Stimulated activated CD4-positive, alpha-beta T cell treated with anti-CD3 and anti-CD28 coated beads, TNF-alpha, amount 100 ng/mL, for 1 hour (primary cell): ENCODE data around the gene WASHC2A.
"Not testable (repeated sequence)": the region's sequence is repeated elsewhere in the genome, so short reads cannot be mapped to it uniquely, and the experiment has no call there.

ENCODE experiments used
- DNase-seq, 3 donors: peaks; one replicate each; pipeline ENCODE4 v3.0.0-alpha.2; 2020; ENCODE audit warnings: low read depth in 3 of 3, low spot score in 1 of 3

Gene WASHC2A

GRCh38 chr10:50059946-50060345, 7.8 kb upstream of the WASHC2A start:
- DNase-seq, result not testable (repeated sequence)

- DNase-seq, result not testable (repeated sequence)
Measured at GRCh38 chr10:50061548-50061947, 6.2 kb upstream of the WASHC2A start.

DNA sequence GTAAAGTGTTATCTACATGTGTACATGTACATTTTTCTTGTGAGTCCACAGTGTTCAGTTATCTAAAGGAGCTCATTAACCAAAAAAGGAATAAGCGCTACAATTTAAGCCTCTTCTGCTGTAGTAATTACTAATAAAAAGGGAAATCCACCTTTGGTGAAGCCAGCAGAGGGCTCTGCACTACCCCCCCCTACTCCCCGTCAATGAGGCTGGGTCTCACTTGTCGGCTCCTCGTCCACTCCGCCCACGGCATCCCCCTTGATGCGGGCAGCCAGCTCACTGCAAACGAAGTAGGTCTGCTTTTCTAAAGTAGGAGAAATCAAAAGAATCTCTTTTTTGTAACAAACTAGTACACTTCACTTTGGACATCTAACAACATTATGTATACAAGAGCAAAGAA, 4.7 kb upstream of the WASHC2A start:
- no peak for DNase-seq

- DNase-seq, result not testable (repeated sequence)
Measured at GRCh38 chr10:50068352-50068659, 552 bp downstream of the WASHC2A start.

- not testable (repeated sequence) for DNase-seq
Measured at GRCh38 chr10:50075139-50075538, 7.4 kb downstream of the WASHC2A start.

DNA sequence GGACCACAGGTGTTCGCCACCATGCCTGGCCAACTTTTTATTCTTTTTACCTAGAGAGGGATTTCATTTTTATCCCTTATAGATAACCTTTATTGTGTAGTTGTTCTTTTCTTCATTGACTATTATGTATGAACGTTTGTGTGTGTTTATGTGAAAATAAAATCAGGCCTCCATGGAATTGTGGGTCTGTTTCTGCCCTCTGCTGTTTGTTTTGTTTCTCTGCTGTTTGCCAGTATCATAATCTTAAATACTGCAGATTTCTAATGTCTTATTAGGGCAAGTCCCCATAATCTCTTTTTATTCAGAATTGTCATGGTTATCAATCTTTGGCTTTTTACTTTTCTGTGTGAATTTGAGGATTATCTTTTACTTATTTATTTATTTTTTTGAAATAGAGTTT, 7.8 kb downstream of the WASHC2A start:
- DNase-seq, result not testable (repeated sequence)

GRCh38 chr10:50091304-50091703, 23.6 kb downstream of the WASHC2A start:
- DNase-seq, result not testable (repeated sequence)

DNA sequence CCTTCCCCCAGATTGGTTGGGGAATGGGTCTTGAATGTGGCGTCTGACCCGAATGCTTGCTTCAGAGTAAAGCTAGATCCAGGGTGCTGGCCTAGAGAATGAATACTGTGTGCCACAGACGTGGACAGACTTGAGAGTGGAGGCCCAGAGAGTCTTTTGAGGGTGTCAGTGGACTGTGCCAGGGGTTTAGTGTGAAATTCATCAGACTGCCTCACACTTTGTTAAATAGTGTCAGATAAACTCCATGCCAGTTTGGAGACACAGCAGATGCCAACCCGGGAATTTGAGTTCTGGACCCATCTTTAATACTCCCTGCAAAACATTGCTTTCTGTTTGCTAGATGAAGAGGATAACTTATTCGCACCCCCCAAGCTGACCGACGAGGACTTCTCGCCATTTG, 25.2 kb downstream of the WASHC2A start:
- DNase-seq, result not testable (repeated sequence)

- DNase-seq, result not testable (repeated sequence)
Measured at GRCh38 chr10:50094630-50095029, 26.9 kb downstream of the WASHC2A start.

GRCh38 chr10:50095402-50095801, 27.6 kb downstream of the WASHC2A start:
- not testable (repeated sequence) for DNase-seq

DNA sequence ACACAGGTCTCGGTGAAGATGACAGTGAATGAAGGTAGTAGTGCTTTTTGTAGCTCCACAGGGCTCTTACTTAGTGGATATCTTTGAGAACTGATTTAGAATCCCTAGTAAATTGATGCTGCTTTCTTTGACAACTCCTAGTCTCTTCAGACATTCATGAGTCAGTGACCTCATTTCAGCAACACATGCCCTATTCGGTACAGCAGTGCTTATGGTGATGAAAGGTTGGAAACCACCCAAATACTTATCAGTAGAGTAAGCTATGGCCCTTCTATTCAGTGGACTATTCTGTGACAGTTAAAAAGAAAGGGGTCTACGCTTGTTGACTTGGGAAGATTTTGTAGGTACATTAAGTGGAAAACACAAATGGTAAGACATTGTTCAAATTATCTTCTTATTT, 29.0 kb downstream of the WASHC2A start:
- not testable (repeated sequence) for DNase-seq

DNA sequence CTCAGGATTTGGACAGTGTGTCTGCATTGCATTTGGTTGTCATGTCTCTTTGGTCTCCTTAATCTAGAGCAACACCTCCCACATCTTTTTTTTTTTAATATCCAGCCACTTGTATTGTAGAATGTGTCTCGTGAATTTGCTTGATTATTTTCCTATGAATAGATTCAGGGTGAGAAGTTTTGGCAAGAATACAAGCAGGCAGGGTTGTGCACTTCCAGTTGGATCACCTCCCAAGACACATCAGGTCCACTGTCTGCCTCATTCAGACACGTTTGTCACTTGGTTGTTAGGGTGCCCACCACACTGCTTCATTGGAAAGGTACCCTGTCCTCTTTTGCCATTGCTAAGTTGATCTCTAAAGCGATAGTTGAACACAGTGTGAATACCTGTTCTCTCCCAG, 30.9 kb downstream of the WASHC2A start:
- DNase-seq, result not testable (repeated sequence)

DNA sequence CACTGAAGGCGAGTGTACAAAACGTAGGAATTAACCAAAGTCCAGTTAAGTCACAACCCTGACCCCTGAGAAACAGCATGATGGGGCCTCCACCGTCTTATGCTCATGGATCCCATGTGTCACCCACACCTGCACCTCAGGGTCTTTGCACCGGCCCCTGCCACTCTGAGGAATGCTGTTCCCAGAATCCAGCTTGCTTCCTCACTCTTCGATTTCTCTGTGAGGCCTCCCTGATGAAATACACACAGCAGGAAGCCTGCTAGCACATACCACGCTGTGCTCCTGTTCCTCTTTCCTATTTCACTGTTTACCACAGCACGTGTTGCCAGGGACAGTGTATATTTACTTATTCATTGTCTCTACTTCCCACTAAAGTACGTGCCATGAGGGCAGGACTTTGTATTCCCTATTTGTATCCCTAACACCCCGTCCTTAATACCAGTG, 33.4 kb downstream of the WASHC2A start:
- not testable (repeated sequence) for DNase-seq

DNA sequence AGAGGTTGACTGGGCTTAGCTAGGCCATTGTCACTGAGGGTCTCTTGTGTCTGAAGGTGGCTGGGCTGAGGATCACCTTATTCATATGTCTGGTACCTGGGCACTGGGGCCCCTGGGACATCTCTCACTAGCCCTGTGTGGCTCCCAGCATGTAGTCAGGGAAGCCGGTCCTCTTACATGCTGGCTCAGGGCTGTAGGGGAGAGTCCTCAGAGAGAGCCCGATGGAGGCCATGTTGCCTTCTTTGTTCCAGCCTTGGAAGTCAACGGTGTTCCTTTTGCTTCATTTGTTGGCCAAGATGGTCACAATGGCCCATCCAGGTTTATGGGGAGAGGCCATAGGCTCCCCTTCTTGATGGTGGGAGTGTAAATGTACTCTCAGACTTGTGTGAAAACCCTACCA, 34.0 kb downstream of the WASHC2A start:
- not testable (repeated sequence) for DNase-seq

DNA sequence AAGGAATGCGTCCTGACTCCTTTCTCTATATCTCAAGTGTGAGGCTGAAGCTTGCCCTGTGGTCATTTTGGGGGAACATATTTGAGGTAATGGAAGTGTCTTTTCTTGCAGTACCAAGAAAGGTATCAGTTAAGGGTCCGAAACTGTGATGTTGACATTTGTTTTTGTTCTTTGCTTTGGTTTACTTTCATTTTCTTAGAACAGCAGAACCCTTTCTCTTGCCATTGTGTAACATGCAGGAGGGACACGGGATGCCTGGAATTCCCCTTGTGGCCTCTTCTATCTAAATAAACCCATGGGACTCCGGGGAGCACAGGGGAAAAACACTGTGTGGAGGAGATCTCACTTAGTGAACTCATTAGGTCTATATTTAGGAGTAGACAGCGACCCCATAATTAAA, 34.5 kb downstream of the WASHC2A start:
- not testable (repeated sequence) for DNase-seq

DNA sequence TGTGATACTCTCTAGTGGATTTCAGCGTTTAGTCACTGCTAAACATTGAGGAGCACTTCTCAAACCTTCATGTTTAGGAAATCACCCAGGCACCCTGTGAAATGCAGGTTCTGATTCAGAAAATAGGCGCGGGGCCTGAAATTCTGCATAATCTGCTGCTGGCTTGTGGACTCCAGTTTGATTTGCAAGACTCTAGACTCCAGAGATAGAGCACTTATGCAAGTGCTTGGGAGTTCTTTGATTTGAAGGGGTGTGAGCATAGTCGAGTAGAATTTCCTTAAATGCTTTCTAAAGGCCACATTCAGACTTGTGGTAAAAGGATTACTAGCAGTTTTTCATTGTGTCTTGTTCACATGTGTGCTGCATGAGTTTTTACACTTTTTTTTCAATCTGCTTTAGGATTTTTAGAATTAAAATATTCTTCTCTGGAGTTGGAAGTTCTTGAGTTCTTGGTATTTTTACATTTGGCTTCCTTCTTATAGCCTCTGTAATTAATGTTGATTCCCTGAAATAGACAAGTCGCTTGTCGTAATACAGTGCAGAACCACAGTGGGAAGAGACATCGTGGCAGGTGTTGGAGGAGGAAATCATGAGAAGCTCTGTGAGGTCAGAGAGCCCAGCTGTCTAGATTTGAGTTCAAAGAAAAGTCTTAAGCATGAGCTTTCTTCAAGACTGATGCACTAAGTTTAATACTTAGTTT, 41.4 kb downstream of the WASHC2A start:
- DNase-seq, result not testable (repeated sequence)

GRCh38 chr10:50112419-50113112, 44.8 kb downstream of the WASHC2A start:
- DNase-seq, result not testable (repeated sequence)

DNA sequence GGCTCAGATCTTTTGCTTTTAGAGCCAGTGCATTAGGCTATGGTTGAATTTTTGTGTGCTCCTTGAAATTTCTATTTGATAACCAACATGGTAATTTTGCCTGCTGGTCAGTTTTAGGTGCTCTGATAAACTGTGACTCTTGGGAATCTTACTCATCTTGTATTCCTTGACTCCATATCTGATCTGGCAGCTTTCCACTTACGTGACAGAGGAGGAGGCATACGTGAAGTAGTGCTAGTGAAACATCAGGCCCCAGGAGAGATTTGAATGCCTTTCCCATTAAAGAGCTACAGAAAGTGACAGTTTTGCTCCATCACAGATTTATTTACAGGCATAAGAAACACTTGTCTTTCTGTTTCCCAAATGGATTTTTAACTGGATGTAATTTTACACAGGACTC, 59.0 kb downstream of the WASHC2A start:
- DNase-seq, result not testable (repeated sequence)

DNA sequence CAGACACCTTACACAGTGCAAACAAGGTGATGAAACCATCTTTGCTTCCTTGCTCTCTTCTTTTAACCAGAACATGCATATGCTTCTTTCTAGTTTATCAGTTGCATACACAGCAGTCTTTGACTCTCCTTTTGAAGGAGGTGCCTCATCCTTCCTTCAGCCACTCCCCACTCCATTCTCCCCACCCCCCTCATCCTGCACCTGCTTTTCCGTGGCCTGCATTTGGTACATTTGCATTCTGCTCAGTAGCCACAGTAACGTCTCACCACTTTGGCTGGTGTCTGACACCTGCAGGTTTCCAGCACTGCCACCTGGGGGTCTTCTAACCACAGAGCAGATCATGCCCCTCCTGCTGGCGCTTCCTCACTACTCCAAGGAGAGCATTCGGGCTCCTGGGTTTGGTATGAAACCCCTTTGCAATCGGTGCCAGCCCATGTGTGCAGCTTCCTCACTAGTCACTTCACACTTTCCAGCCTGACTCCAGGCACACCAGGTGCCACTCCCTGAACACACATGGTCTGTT, 60.1 kb downstream of the WASHC2A start:
- not testable (repeated sequence) for DNase-seq

GRCh38 chr10:50131245-50131965, 63.7 kb downstream of the WASHC2A start:
- not testable (repeated sequence) for DNase-seq

- DNase-seq, result not testable (repeated sequence)
Measured at GRCh38 chr10:50132322-50132721, 64.6 kb downstream of the WASHC2A start.

DNA sequence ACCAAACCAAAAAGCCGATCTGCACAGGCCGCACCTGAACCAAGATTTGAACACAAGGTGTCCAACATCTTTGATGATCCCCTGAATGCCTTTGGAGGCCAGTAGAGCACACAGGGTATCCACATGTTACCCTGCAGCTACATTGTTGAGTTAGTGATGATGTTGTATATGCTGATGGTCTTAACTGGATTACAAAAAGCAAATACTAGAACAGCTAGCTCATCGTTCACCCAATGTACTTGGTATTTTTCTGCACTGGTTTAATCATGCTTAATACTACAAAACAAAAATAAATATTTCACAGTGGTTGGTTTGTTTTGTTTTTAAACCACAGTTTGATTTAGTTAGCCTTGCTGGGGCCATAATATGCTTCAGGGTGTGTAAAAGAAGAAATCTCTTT, 65.1 kb downstream of the WASHC2A start:
- DNase-seq, result not testable (repeated sequence)
